GM12875 (cell line): Measurements from ENCODE around the gene NACA2.
"Not testable (repeated sequence)": the region's sequence is repeated elsewhere in the genome, so short reads cannot be mapped to it uniquely, and the experiment has no call there.

Source experiments
- H3K4me3 ChIP-seq: one replicate; pipeline ENCODE4 v1.5.1; 2011; ENCODE audit warnings: low read depth, low read length, control low read depth
- CTCF ChIP-seq: IDR thresholded peaks from 2 replicates; pipeline ENCODE4 v1.5.1; 2011; ENCODE audit warnings: low read depth, mild to moderate bottlenecking, control low read depth, inconsistent platforms, low read length, moderate library complexity, borderline replicate concordance; ENCODE audit not compliant: insufficient read depth

The NACA2 gene

GRCh38 chr17:61631800-61632199 is 40.8 kb upstream of the NACA2 start:
- no peak overlapping the region for H3K4me3 ChIP-seq
- no peak for TF ChIP-seq CTCF

- H3K4me3 ChIP-seq: not testable (repeated sequence)
Measured at GRCh38 chr17:61628158-61628557, 37.1 kb upstream of the NACA2 start.

- no peak for TF ChIP-seq CTCF
- no peak overlapping the region for H3K4me3 ChIP-seq
Measured at GRCh38 chr17:61627658-61628057, 36.6 kb upstream of the NACA2 start.

GRCh38 chr17:61627125-61627524 is 36.1 kb upstream of the NACA2 start:
- H3K4me3 ChIP-seq: no peak overlapping the region
- no peak for TF ChIP-seq CTCF

GRCh38 chr17:61625564-61625963 is 34.5 kb upstream of the NACA2 start:
- TF ChIP-seq CTCF: no peak
- no peak overlapping the region for H3K4me3 ChIP-seq

GRCh38 chr17:61624951-61625350 is 33.9 kb upstream of the NACA2 start:
- TF ChIP-seq CTCF: no peak

GRCh38 chr17:61621317-61621716 is 30.3 kb upstream of the NACA2 start:
- TF ChIP-seq CTCF: no peak

More at GRCh38 chr17:61624951-61625350, 33.9 kb upstream of the NACA2 start:
- H3K4me3 ChIP-seq: no peak overlapping the region

GRCh38 chr17:61619953-61620352 is 28.9 kb upstream of the NACA2 start:
- TF ChIP-seq CTCF: no peak
- no peak overlapping the region for H3K4me3 ChIP-seq

More at GRCh38 chr17:61621317-61621716, 30.3 kb upstream of the NACA2 start:
- H3K4me3 ChIP-seq: no peak overlapping the region
